Astrocyte of the spinal cord (primary cell): ENCODE results near the gene SPRING1.
"Not testable (repeated sequence)": the region's sequence is repeated elsewhere in the genome, so short reads cannot be mapped to it uniquely, and the experiment has no call there.

Experiments
- DNase-seq: peaks from one replicate; pipeline ENCODE4 v3.0.0; 2011; ENCODE audit warnings: low read depth, low spot score
- H3K4me3 ChIP-seq: 2 replicates; pipeline ENCODE4 v1.5.1; 2011; ENCODE audit warnings: low read depth, mild to moderate bottlenecking, low read length, moderate library complexity
- in situ Hi-C: cut with HindIII; loops from 2 replicates; pipeline ENCODE4 v1.10.0; 2017; ENCODE audit warnings: low sequenced_read_pairs
- TF ChIP-seq, protein P1 (sequence below): IDR thresholded peaks from 2 replicates; pipeline ENCODE4 v1.5.1; 2012; ENCODE audit warnings: low read depth, mild to moderate bottlenecking, low read length, inconsistent platforms

The SPRING1 gene

DNA sequence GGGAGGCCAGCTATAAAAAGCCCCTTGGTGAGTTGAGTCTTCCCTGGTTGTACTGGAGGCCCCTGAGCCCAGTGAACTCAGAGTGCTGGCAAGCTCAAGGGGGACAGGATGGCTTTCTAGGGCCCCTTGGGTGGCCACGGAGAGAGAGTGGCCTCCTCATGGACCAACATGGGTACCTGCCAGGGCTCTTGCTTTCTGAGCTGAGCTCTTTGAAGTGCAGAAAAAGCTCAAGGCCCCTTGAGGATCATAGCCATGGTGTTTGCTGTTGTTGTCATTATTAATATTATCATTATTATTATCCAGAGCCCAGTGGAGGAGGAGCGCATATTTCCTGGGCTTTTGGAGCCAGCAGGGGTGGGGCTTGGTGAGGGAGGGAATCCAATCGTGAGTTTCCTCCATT lies 6.9 kb upstream of the SPRING1 start:
- no peak overlapping the region for H3K4me3 ChIP-seq
- TF ChIP-seq, protein P1, sequence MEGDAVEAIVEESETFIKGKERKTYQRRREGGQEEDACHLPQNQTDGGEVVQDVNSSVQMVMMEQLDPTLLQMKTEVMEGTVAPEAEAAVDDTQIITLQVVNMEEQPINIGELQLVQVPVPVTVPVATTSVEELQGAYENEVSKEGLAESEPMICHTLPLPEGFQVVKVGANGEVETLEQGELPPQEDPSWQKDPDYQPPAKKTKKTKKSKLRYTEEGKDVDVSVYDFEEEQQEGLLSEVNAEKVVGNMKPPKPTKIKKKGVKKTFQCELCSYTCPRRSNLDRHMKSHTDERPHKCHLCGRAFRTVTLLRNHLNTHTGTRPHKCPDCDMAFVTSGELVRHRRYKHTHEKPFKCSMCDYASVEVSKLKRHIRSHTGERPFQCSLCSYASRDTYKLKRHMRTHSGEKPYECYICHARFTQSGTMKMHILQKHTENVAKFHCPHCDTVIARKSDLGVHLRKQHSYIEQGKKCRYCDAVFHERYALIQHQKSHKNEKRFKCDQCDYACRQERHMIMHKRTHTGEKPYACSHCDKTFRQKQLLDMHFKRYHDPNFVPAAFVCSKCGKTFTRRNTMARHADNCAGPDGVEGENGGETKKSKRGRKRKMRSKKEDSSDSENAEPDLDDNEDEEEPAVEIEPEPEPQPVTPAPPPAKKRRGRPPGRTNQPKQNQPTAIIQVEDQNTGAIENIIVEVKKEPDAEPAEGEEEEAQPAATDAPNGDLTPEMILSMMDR: no peak
- in situ Hi-C loops: no loop called here
- no peak for DNase-seq

DNA sequence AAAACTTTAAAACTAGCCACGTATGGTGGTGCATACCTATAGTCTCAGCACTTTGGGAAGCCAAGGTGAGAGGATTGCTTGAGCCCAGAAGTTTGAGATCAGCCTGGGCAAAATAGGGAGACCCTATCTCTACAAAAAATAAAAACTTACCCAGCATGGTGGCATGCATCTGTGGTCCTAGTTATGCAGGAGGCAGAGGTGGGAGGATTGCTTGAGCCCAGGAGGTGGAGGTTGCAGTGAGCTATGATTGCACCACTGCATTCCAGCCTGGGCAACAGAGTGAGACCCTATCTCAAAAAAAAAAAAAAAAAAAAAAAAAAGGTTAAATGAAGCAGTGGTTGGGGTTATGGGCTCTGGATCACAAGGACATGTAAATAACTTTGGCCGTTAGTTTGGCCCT lies 4.9 kb upstream of the SPRING1 start:
- H3K4me3 ChIP-seq, DNase-seq, in situ Hi-C loops: not testable (repeated sequence)

DNA sequence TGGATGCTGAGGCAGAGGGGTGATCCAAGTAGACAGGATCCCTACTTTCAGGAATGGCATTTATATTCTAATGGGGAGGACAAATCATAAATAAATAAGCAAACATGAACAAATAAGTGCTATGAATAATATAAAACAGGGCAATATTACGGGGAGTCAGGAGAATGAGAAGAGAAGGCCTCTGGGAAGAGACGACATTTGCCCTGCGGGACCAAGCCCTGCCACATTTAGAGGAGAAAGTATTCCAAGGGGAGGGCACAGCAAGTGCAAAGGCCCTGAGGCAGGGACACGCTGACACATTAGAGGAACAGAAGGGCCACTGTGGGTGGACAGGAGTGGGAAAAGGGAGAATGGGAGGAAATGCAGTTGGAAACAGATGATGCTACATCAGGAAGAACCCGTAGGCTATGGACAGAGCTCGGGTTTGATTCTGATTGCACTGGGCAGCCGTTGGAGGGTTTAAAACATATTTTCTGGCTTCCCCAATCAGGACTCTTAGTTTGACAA lies 1.6 kb upstream of the SPRING1 start:
- in situ Hi-C loops: no loop called here
- no peak overlapping the region for H3K4me3 ChIP-seq
- TF ChIP-seq, protein P1: no peak
- no peak for DNase-seq

DNA sequence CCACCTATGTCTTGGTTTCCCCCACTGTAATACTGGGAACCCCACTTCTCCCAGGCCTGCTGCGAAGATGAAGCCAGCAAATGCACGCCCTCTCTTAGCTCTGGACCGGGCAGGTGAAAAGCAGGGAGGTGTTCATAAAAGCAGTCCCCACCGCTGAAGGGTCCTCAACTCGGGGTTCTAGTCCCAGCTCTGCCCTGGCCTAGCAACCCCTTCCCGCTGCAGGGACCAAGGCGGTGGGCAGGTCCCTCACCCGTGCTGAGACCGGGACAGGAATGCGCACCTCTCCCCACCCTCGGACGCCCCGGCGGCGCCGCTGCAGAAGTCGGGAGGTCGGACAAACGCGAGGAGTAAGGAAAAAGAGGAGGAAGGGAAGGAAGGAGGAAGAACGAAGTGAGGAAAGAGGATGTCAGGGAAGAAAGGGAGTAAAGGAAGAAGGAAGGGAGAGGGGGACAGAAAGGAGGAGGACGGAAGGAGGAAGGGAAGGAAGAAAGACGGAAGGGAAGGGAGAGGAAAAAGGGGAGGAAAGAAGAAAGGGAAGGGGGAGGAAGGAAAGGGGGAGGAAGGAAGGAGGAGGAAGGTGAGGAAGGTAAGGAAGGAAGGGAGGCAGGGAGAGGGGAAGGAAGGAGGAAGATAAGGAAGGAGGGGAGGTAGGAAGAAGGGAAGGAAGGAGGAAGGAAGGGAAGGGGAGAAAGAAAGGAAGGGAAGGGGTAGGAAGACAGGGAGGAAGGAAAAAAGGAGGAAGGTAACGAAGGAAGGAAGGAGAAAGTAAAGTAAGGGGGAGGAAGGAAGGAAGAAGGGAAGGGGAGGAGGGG lies 701 bp downstream of the SPRING1 start:
- no peak for DNase-seq
- peak overlapping the region; percentile 95 for H3K4me3 ChIP-seq
- in situ Hi-C loops: no loop called here
- TF ChIP-seq, protein P1: no peak

DNA sequence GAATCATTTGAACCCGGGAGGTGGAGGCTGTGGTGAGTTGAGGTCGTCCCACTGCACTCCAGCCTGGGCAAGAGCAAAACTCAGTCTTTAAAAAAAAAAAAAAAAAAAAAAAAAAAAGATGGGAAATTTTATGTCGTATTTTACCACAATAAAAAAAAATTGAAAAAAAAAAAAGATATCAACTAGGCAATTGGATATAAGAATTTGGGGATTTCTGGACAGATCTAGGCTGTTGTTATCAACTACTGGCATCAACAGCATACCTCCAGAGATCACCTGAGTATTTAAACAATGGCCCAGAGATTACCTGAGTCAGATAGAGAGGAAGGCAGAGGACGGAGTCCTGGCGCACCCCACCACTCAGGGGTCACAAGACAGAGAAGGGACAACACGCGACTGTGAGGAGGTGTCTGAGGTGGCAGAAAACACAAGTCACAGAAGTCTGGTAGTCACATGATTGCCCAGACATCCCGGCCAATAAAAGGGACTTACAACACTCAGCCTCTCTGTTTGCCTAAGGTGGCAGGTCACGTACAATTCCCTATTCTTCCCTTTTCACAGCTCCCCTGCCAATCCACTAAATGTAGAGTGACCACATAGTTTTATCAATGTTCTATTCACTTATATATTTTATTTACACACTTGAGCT lies 1.8 kb downstream of the SPRING1 start:
- DNase-seq: no peak
- in situ Hi-C loops: no loop called here
- peak overlapping the region; percentile 95 for H3K4me3 ChIP-seq
- TF ChIP-seq, protein P1: no peak

DNA sequence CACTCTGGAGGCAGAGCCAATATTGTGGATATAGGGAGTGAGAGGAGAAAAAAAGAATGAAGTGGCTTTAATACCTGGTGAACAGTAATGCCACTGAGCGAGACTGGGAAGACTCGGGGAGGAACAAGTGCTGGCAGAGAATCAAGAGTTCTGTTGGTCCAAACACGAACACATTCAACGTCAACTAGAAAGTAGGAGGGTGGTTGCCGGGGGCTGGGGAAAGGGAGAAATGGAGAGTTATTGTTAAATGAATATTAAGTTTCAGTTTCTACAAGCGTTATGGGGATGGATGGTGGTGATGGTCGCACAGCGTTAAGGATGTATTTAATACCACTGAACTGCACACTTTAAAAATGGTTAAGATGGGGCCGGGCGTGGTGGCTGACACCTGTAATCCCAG lies 2.8 kb downstream of the SPRING1 start:
- DNase-seq: no peak
- no peak overlapping the region for H3K4me3 ChIP-seq
- in situ Hi-C loops: no loop called here
- TF ChIP-seq, protein P1: no peak

DNA sequence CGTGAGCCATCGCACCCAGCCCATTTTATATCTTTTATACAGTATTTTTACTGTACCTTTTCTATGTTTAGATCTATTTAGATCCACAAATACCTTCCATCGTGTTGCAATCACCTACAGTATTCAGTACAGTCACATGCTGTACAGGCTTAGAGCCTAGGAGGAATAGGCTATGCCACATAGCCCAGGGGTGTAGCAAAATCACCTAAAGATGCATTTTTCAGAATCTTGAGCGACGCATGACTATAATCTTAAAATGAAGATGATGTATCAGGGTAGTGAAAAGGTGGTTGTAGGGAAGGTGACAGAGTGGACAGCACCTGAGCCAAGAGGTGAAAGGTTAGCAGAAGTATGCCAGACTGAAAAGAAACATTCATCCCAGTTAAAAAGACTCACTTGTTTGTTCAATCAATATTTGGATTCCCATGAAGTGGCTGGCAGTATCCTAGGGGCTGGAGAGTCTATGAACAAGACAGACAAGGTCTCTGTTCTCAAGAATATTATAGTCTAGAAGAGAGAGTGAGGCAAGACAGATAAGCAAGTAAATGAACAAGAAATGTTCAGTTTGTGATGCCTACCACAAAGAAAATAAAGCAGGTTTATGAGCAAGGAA lies 3.6 kb downstream of the SPRING1 start:
- TF ChIP-seq, protein P1: no peak
- no peak overlapping the region for H3K4me3 ChIP-seq
- DNase-seq: no peak
- in situ Hi-C loops: no loop called here
